Measurements from ENCODE around the gene YWHAB. TPM values are rescaled to one million over a fixed set of nuclear protein-coding genes. Genes with fewer than 3 reads are reported as not detected.

The YWHAB gene
- total and polyA plus RNA-seq, 2 donors (not counting 3 experiments of a cell fraction or from before 2014, with no cell fraction given): 65.9 to 255 TPM

- POLR2A ChIA-PET: no interaction called here
- H3K27ac ChIP-seq (ENCODE audit: insufficient read depth, low read depth, low read length): no peak overlapping the region
- no peaks in the 10 kb centered on the region for H3K9me3 ChIP-seq (replicated peaks; ENCODE audit: control insufficient read depth, insufficient read depth, low read length)
- no peak overlapping the region for H3K4me2 ChIP-seq (ENCODE audit: insufficient read depth, low read length)
- no peak overlapping the region for H3K4me3 ChIP-seq (replicated peaks in 1 of 3; ENCODE audit: insufficient read depth in 1 of 3, low read depth in 1 of 3, low read length in 3 of 3)
- no TSS peak for BruUV-seq (replicated peaks)
- CTCF ChIA-PET: interaction anchor here (1.1 to 1.4 kb wide), 2 partner anchors 28 to 159 kb away, joined by 3 to 4 read pairs; no protein-coding TSS in a partner anchor
- H3K9ac ChIP-seq (replicated peaks; ENCODE audit: extremely low read depth, insufficient read depth, low read length): no peak overlapping the region
- H3K27me3 ChIP-seq (ENCODE audit: control insufficient read depth in 2 of 2, insufficient read depth in 2 of 2, low read length in 2 of 2): no peaks in the 10 kb centered on the region
- intact Hi-C loops (cut with micrococcal nuclease) (loop anchor here (5.0 kb wide), 2 partner anchors 200 to 380 kb away; no protein-coding TSS in a partner anchor), dilution Hi-C loops (cut with MboI; ENCODE audit: extremely low pct_ligation_motif_present, low sequenced_read_pairs) (no loop called here)
- peaks cover 12% of the 10 kb centered on the region for H3K4me1 ChIP-seq (ENCODE audit: control insufficient read depth, extremely low read depth, insufficient read depth, low read length)
- H4K20me1 ChIP-seq (replicated peaks; ENCODE audit: control insufficient read depth, extremely low read depth, insufficient read depth, low read length): no peaks in the 10 kb centered on the region
- FAIRE-seq: no peak
- H3K79me2 ChIP-seq (ENCODE audit: control insufficient read depth, insufficient read depth, low read length): no peaks in the 10 kb centered on the region
- no peak for DNase-seq (ENCODE audit: low read depth, low spot score)
- H3K36me3 ChIP-seq (ENCODE audit: control insufficient read depth in 2 of 2, extremely low read depth in 1 of 2, insufficient read depth in 2 of 2, low read length in 2 of 2): peaks cover 0 to 3% of the 10 kb centered on the region in 2 experiments
- no peak for TF ChIP-seq CTCF (IDR thresholded peaks at IDR 0.05; ENCODE audit: extremely low read depth in 1 of 2, insufficient read depth in 1 of 2, low read depth in 1 of 2, low read length in 2 of 2)
- TF ChIP-seq FOS (IDR thresholded peaks at IDR 0.05; ENCODE audit: borderline replicate concordance, insufficient read depth, low read length): no peak
- TF ChIP-seq POLR2AphosphoS5 (IDR thresholded peaks at IDR 0.05; ENCODE audit: insufficient read depth, low read depth, low read length): no peak
- TF ChIP-seq MYC (IDR thresholded peaks at IDR 0.05; ENCODE audit: low read depth, low read length): no peak
- no peaks in the 10 kb centered on the region for H3K9me1 ChIP-seq (replicated peaks; ENCODE audit: control insufficient read depth, extremely low read depth, insufficient read depth, low read length)
- no peak overlapping the region for H2AFZ ChIP-seq (ENCODE audit: low read depth, low read length)
These were observed 26.7 kb downstream of the YWHAB start for GRCh38 chr20:44912189-44912588.

- no TSS peak for BruUV-seq (replicated peaks)
These were observed 29.4 kb downstream of the YWHAB start for GRCh38 chr20:44914924-44915323.

More at GRCh38 chr20:44914924-44915323, 29.4 kb downstream of the YWHAB start:
- H3K9me3 ChIP-seq (replicated peaks; ENCODE audit: control insufficient read depth, insufficient read depth, low read length): no peaks in the 10 kb centered on the region
- POLR2A ChIA-PET: no interaction called here
- FAIRE-seq (no peak), DNase-seq (ENCODE audit: low read depth, low spot score) (no peak)
- H4K20me1 ChIP-seq (replicated peaks; ENCODE audit: control insufficient read depth, extremely low read depth, insufficient read depth, low read length): no peaks in the 10 kb centered on the region
- H3K4me2 ChIP-seq (ENCODE audit: insufficient read depth, low read length): no peak overlapping the region
- dilution Hi-C loops (cut with MboI; ENCODE audit: extremely low pct_ligation_motif_present, low sequenced_read_pairs) (no loop called here), intact Hi-C loops (cut with micrococcal nuclease) (loop anchor here (5.0 kb wide), 2 partner anchors 197 to 377 kb away; no protein-coding TSS in a partner anchor)
- H3K79me2 ChIP-seq (ENCODE audit: control insufficient read depth, insufficient read depth, low read length): no peaks in the 10 kb centered on the region
- H2AFZ ChIP-seq (ENCODE audit: low read depth, low read length): no peak overlapping the region
- H3K27ac ChIP-seq (ENCODE audit: insufficient read depth, low read depth, low read length): no peak overlapping the region
- no peak overlapping the region for H3K9ac ChIP-seq (replicated peaks; ENCODE audit: extremely low read depth, insufficient read depth, low read length)
- no peaks in the 10 kb centered on the region for H3K36me3 ChIP-seq (ENCODE audit: control insufficient read depth in 2 of 2, extremely low read depth in 1 of 2, insufficient read depth in 2 of 2, low read length in 2 of 2)
- no peak overlapping the region for H3K4me3 ChIP-seq (replicated peaks in 1 of 3; ENCODE audit: insufficient read depth in 1 of 3, low read depth in 1 of 3, low read length in 3 of 3)
- peaks cover 8% of the 10 kb centered on the region for H3K4me1 ChIP-seq (ENCODE audit: control insufficient read depth, extremely low read depth, insufficient read depth, low read length)
- TF ChIP-seq GATA2 (IDR thresholded peaks at IDR 0.05; ENCODE audit: insufficient read depth, insufficient read length, low read depth, low read length) (no peak), FOS (IDR thresholded peaks at IDR 0.05; ENCODE audit: borderline replicate concordance, insufficient read depth, low read length) (no peak), JUN (IDR thresholded peaks at IDR 0.05; ENCODE audit: borderline replicate concordance, insufficient read depth, insufficient read length, low read depth) (no peak), MAX (IDR thresholded peaks at IDR 0.05; ENCODE audit: insufficient read depth, insufficient read length) (no peak), POLR2AphosphoS5 (IDR thresholded peaks at IDR 0.05; ENCODE audit: insufficient read depth, low read depth, low read length) (no peak)
- no peaks in the 10 kb centered on the region for H3K9me1 ChIP-seq (replicated peaks; ENCODE audit: control insufficient read depth, extremely low read depth, insufficient read depth, low read length)
- CTCF ChIA-PET: no interaction called here
- H3K27me3 ChIP-seq (ENCODE audit: control insufficient read depth in 2 of 2, insufficient read depth in 2 of 2, low read length in 2 of 2): no peaks in the 10 kb centered on the region
